ENCODE results near the gene IQCE. TPM values are rescaled to one million over a fixed set of nuclear protein-coding genes. Genes with fewer than 3 reads are reported as not detected.

IQCE gene
- total RNA-seq, 1 experiment from 2014 or later = 16.7 TPM

- Mint-ChIP-seq H3K27me3 (ENCODE audit: insufficient read depth, unreplicated experiment) (no peaks in the 10 kb centered on the region), H3K4me1 (ENCODE audit: insufficient read depth, unreplicated experiment) (peaks cover 9% of the 10 kb centered on the region), H3K36me3 (ENCODE audit: insufficient read depth, unreplicated experiment) (no peaks in the 10 kb centered on the region), H3K4me3 (ENCODE audit: unreplicated experiment) (no peak overlapping the region), H3K27ac (ENCODE audit: low read depth, unreplicated experiment) (no peak overlapping the region), H3K9me3 (ENCODE audit: unreplicated experiment) (no peaks in the 10 kb centered on the region)
- CTCF ChIA-PET = no interaction called here
- TF ChIP-seq CTCF (IDR thresholded peaks at IDR 0.05; ENCODE audit: unreplicated experiment) = no peak
- no TSS peak for BruUV-seq (replicated peaks)
- no peak for DNase-seq (ENCODE audit: unreplicated experiment)
- POLR2A ChIA-PET = interaction anchor here (0.6 to 1.2 kb wide), 2 partner anchors 45 to 109 kb away, joined by 3 to 5 read pairs; partner anchors contain the start of gene BRAT1
- intact Hi-C loops (cut with micrococcal nuclease) = no loop called here
Measured at GRCh38 chr7:2510909-2511768, 47.6 kb upstream of the IQCE start.

- POLR2A ChIA-PET = no interaction called here
- intact Hi-C loops (cut with micrococcal nuclease) = no loop called here
- Mint-ChIP-seq H3K4me1 (ENCODE audit: insufficient read depth, unreplicated experiment) (peaks cover 9% of the 10 kb centered on the region), H3K4me3 (ENCODE audit: unreplicated experiment) (no peak overlapping the region), H3K27ac (ENCODE audit: low read depth, unreplicated experiment) (no peak overlapping the region), H3K9me3 (ENCODE audit: unreplicated experiment) (no peaks in the 10 kb centered on the region), H3K36me3 (ENCODE audit: insufficient read depth, unreplicated experiment) (no peaks in the 10 kb centered on the region), H3K27me3 (ENCODE audit: insufficient read depth, unreplicated experiment) (no peaks in the 10 kb centered on the region)
- CTCF ChIA-PET = no interaction called here
- BruUV-seq (replicated peaks) = no TSS peak
- no peak for TF ChIP-seq CTCF (IDR thresholded peaks at IDR 0.05; ENCODE audit: unreplicated experiment)
- DNase-seq (ENCODE audit: unreplicated experiment) = no peak
Measured at GRCh38 chr7:2511769-2512168, 47.0 kb upstream of the IQCE start.

GRCh38 chr7:2512179-2512661, 46.6 kb upstream of the IQCE start:
- Mint-ChIP-seq H3K36me3 (ENCODE audit: insufficient read depth, unreplicated experiment) (no peaks in the 10 kb centered on the region), H3K4me3 (ENCODE audit: unreplicated experiment) (no peak overlapping the region), H3K27me3 (ENCODE audit: insufficient read depth, unreplicated experiment) (no peaks in the 10 kb centered on the region), H3K27ac (ENCODE audit: low read depth, unreplicated experiment) (no peak overlapping the region), H3K9me3 (ENCODE audit: unreplicated experiment) (no peaks in the 10 kb centered on the region), H3K4me1 (ENCODE audit: insufficient read depth, unreplicated experiment) (peaks cover 9% of the 10 kb centered on the region)
- no peak for TF ChIP-seq CTCF (IDR thresholded peaks at IDR 0.05; ENCODE audit: unreplicated experiment)
- CTCF ChIA-PET = interaction anchor here (0.6 kb wide), 1 partner anchor 60 kb away, joined by 3 read pairs; no protein-coding TSS in a partner anchor
- intact Hi-C loops (cut with micrococcal nuclease) = no loop called here
- no peak for DNase-seq (ENCODE audit: unreplicated experiment)
- POLR2A ChIA-PET = no interaction called here
- BruUV-seq (replicated peaks) = no TSS peak

- ChIA-PET CTCF (interaction anchor here (0.6 kb wide), 1 partner anchor 60 kb away, joined by 3 read pairs; no protein-coding TSS in a partner anchor), POLR2A (no interaction called here)
- Mint-ChIP-seq H3K36me3 (ENCODE audit: insufficient read depth, unreplicated experiment) (no peaks in the 10 kb centered on the region), H3K4me1 (ENCODE audit: insufficient read depth, unreplicated experiment) (peaks cover 9% of the 10 kb centered on the region), H3K27me3 (ENCODE audit: insufficient read depth, unreplicated experiment) (no peaks in the 10 kb centered on the region), H3K27ac (ENCODE audit: low read depth, unreplicated experiment) (no peak overlapping the region), H3K4me3 (ENCODE audit: unreplicated experiment) (no peak overlapping the region), H3K9me3 (ENCODE audit: unreplicated experiment) (no peaks in the 10 kb centered on the region)
- intact Hi-C loops (cut with micrococcal nuclease) = no loop called here
- no peak for DNase-seq (ENCODE audit: unreplicated experiment)
- TF ChIP-seq CTCF (IDR thresholded peaks at IDR 0.05; ENCODE audit: unreplicated experiment) = no peak
- BruUV-seq (replicated peaks) = no TSS peak
Measured at GRCh38 chr7:2512713-2513112, 46.1 kb upstream of the IQCE start.
